ENCODE measurements around the gene MDFI. TPM values are rescaled to one million over a fixed set of nuclear protein-coding genes. Genes with fewer than 3 reads are reported as not detected.

MDFI gene, protein sequence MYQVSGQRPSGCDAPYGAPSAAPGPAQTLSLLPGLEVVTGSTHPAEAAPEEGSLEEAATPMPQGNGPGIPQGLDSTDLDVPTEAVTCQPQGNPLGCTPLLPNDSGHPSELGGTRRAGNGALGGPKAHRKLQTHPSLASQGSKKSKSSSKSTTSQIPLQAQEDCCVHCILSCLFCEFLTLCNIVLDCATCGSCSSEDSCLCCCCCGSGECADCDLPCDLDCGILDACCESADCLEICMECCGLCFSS
- polyA plus RNA-seq (2011; rRNA removed): 0.19 and 0.35 TPM in 2 replicates
- polyA minus RNA-seq (2011; rRNA and poly(A)+ RNA removed): not detected in 2 replicates

- Histone ChIP-seq H3K9me3 (ENCODE audit: control insufficient read depth, insufficient read depth, low read length) (no peaks in the 10 kb centered on the region; the same call in 1 of the 2 replicates), H3K27ac (ENCODE audit: low read depth, low read length) (no peak within 1 kb of the TSS), H3K27me3 (ENCODE audit: control insufficient read depth, insufficient read depth, low read length) (peaks cover 82% of the 10 kb centered on the region), H3K4me3 (ENCODE audit: low read depth, low read length) (no peak within 1 kb of the TSS; the same call in 1 of the 2 replicates)
- no peak for TF ChIP-seq CTCF (IDR thresholded peaks at IDR 0.05; ENCODE audit: low read depth, low read length)
- ChIA-PET POLR2A (no interaction called here), CTCF (interaction anchor here (0.6 kb wide), 1 partner anchor 38 kb away, joined by 3 read pairs; no protein-coding TSS in a partner anchor)
- DNase-seq (ENCODE audit: low read depth, low spot score): no peak
These were observed at the start of gene MDFI for GRCh38 chr6:41638002-41638934. TSS of gene MDFI (plus strand) at chr6:41638468. CDS start at chr6:41638750, 282 bp downstream.

GRCh38 chr6:41589223-41589622 lies 49.0 kb upstream of the MDFI start:
- no peak overlapping the region for H3K27ac ChIP-seq (ENCODE audit: low read depth, low read length)
- no peak overlapping the region for H3K4me3 ChIP-seq (ENCODE audit: low read depth, low read length)
- DNase-seq (ENCODE audit: low read depth, low spot score): no peak
- H3K27me3 ChIP-seq (ENCODE audit: control insufficient read depth, insufficient read depth, low read length): no peaks in the 10 kb centered on the region
- ChIA-PET POLR2A (no interaction called here), CTCF (interaction anchor here (0.7 to 4.1 kb wide), 6 partner anchors 13 to 222 kb away, joined by 3 to 17 read pairs (median 11); no protein-coding TSS in a partner anchor)
- no peak for TF ChIP-seq CTCF (IDR thresholded peaks at IDR 0.05; ENCODE audit: low read depth, low read length)
- H3K9me3 ChIP-seq (ENCODE audit: control insufficient read depth, insufficient read depth, low read length): no peaks in the 10 kb centered on the region

GRCh38 chr6:41589636-41590622 lies 48.3 kb upstream of the MDFI start:
- Histone ChIP-seq H3K4me3 (ENCODE audit: low read depth, low read length) (no peak overlapping the region), H3K27ac (ENCODE audit: low read depth, low read length) (no peak overlapping the region), H3K27me3 (ENCODE audit: control insufficient read depth, insufficient read depth, low read length) (no peaks in the 10 kb centered on the region), H3K9me3 (ENCODE audit: control insufficient read depth, insufficient read depth, low read length) (no peaks in the 10 kb centered on the region)
- no peak for TF ChIP-seq CTCF (IDR thresholded peaks at IDR 0.05; ENCODE audit: low read depth, low read length)
- POLR2A ChIA-PET: interaction anchor here (0.6 kb wide), 1 partner anchor 70 kb away, joined by 3 read pairs; no protein-coding TSS in a partner anchor
- CTCF ChIA-PET: interaction anchor here (1.2 to 14.3 kb wide), 8 partner anchors 13 to 223 kb away, joined by 4 to 195 read pairs (median 12); no protein-coding TSS in a partner anchor
- DNase-seq (ENCODE audit: low read depth, low spot score): no peak

- Histone ChIP-seq H3K27ac (ENCODE audit: low read depth, low read length) (no peak overlapping the region), H3K9me3 (ENCODE audit: control insufficient read depth, insufficient read depth, low read length) (no peaks in the 10 kb centered on the region), H3K4me3 (ENCODE audit: low read depth, low read length) (no peak overlapping the region), H3K27me3 (ENCODE audit: control insufficient read depth, insufficient read depth, low read length) (no peaks in the 10 kb centered on the region)
- DNase-seq (ENCODE audit: low read depth, low spot score): no peak
- CTCF ChIA-PET: interaction anchor here (0.9 to 14.3 kb wide), 6 partner anchors 12 to 220 kb away, joined by 3 to 195 read pairs (median 6); no protein-coding TSS in a partner anchor
- TF ChIP-seq CTCF (IDR thresholded peaks at IDR 0.05; ENCODE audit: low read depth, low read length): no peak
- POLR2A ChIA-PET: no interaction called here
These were observed 47.1 kb upstream of the MDFI start for GRCh38 chr6:41591122-41591521.

Data from AG04450 (cell line).